WERI-Rb-1 (cell line): ENCODE data around the gene NRG3.

Experiments used
- DNase-seq: peaks from one replicate; pipeline ENCODE4 v3.0.0-alpha.2; 2020
- H3K27ac ChIP-seq: fragments of 250-450 bp; sonication (Bioruptor Pico); 2 replicates; pipeline ENCODE4 v1.5.1; 2020; ENCODE audit warnings: mild to moderate bottlenecking, moderate library complexity
- H3K27me3 ChIP-seq: fragments of 250-450 bp; sonication (Bioruptor Pico); 2 replicates; pipeline ENCODE4 v1.5.1; 2021; ENCODE audit warnings: mild to moderate bottlenecking, low read depth, moderate library complexity; ENCODE audit not compliant: insufficient read depth, severe bottlenecking
- H3K36me3 ChIP-seq: fragments of 250-450 bp; sonication (Bioruptor Pico); 2 replicates; pipeline ENCODE4 v1.5.1; 2020; ENCODE audit warnings: mild to moderate bottlenecking, moderate library complexity
- H3K4me3 ChIP-seq: 2 replicates; pipeline ENCODE4 v1.5.1; 2011; ENCODE audit warnings: low read depth, mild to moderate bottlenecking, control low read depth, low read length
- H3K9me3 ChIP-seq: fragments of 250-450 bp; sonication (Bioruptor Pico); 2 replicates; pipeline ENCODE4 v1.5.1; 2021; ENCODE audit warnings: mild to moderate bottlenecking, moderate library complexity; ENCODE audit not compliant: severe bottlenecking
- TF ChIP-seq, protein P1 (sequence below): IDR thresholded peaks from 2 replicates; pipeline ENCODE4 v1.5.1; 2011; ENCODE audit warnings: low read depth, mild to moderate bottlenecking, control low read depth, inconsistent platforms, low read length

Gene NRG3

GRCh38 chr10:82653244-82654155 lies 778.5 kb downstream of the NRG3 start:
- Histone ChIP-seq H3K27me3 (no peaks in the 10 kb centered on the region), H3K36me3 (no peaks in the 10 kb centered on the region), H3K27ac (no peak overlapping the region), H3K4me3 (no peak overlapping the region), H3K9me3 (no peaks in the 10 kb centered on the region)
- TF ChIP-seq, protein P1, sequence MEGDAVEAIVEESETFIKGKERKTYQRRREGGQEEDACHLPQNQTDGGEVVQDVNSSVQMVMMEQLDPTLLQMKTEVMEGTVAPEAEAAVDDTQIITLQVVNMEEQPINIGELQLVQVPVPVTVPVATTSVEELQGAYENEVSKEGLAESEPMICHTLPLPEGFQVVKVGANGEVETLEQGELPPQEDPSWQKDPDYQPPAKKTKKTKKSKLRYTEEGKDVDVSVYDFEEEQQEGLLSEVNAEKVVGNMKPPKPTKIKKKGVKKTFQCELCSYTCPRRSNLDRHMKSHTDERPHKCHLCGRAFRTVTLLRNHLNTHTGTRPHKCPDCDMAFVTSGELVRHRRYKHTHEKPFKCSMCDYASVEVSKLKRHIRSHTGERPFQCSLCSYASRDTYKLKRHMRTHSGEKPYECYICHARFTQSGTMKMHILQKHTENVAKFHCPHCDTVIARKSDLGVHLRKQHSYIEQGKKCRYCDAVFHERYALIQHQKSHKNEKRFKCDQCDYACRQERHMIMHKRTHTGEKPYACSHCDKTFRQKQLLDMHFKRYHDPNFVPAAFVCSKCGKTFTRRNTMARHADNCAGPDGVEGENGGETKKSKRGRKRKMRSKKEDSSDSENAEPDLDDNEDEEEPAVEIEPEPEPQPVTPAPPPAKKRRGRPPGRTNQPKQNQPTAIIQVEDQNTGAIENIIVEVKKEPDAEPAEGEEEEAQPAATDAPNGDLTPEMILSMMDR, result no peak
- no peak for DNase-seq

DNA sequence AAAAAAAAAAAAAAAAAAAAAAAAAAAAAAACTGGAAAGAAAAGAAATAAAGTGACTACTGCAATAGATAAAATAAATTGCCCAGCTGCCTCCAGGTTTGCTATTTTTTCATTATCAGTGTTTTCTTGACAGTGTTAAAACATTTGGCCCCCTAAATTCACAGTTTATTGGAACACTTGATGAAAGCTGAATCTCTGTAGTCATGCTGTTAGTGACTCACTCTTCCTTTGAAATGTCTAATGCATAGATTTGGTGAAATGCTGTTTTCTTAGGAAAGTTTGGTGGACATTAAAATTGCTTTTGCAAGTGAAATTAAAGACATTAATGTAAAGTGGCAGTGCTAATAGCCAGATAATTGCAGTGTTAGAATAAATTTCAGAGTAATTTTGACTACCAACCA lies 785.2 kb downstream of the NRG3 start:
- H3K27me3 ChIP-seq, result no peaks in the 10 kb centered on the region
- no peaks in the 10 kb centered on the region for H3K9me3 ChIP-seq
- no peak overlapping the region for H3K27ac ChIP-seq
- no peak for DNase-seq
- no peak overlapping the region for H3K4me3 ChIP-seq
- H3K36me3 ChIP-seq, result no peaks in the 10 kb centered on the region
- TF ChIP-seq, protein P1, result no peak

- no peak for DNase-seq
- Histone ChIP-seq H3K27ac (no peak overlapping the region), H3K36me3 (no peaks in the 10 kb centered on the region), H3K9me3 (no peaks in the 10 kb centered on the region), H3K4me3 (no peak overlapping the region), H3K27me3 (no peaks in the 10 kb centered on the region)
- TF ChIP-seq, protein P1, result no peak
These were observed 786.0 kb downstream of the NRG3 start for GRCh38 chr10:82660986-82661385.

DNA sequence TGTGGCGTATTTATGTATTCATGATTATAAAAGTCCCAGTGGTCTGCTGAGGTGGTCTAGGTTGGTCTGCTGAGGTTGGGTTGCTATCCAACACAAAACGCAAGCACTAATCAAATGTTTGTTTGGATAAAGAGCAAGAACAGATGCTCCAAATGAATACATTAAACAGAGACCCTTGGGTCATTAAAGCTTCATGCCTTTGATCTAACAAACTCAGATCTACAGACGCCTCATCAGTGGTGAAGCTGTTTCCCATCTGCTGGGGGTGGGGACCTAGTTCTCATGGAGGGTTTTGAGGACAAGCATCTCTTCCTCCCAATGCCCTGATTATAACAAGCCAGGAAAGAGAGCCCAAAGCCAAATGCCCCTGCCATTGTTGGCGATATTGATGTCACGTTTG lies 786.7 kb downstream of the NRG3 start:
- DNase-seq, result no peak
- TF ChIP-seq, protein P1, result no peak
- no peak overlapping the region for H3K4me3 ChIP-seq
- no peaks in the 10 kb centered on the region for H3K36me3 ChIP-seq
- no peak overlapping the region for H3K27ac ChIP-seq
- H3K9me3 ChIP-seq, result no peaks in the 10 kb centered on the region
- H3K27me3 ChIP-seq, result no peaks in the 10 kb centered on the region

DNA sequence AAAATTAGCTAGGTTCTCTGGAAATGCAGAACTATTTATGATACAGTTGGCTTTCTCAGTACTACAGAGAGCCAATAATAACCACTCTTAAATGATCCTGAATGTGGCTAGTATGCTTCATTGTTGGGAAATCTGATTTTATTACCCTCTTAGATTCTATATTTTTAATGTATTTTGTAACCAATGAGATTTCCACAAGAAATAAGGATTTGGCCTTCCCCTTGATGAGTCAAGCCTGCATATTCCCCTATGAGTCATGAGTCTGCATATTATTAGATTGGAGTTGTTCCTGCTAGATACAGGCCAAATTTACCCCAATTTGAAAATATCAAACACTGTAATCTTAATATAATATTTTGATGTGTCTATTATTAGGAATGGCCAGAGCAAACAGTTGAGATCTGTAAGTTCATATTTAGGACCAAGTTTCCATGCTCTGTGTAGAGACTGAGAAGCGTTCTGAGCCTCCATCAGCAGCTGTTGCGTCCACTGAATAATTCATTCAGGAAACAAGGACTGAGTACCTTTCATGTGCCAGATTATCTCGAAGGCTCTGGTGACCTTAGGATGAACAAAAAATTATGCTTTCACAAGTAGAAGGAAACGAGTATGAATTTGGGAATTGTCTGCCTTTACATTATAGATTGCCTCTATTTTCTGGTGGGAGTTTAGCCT lies 793.4 kb downstream of the NRG3 start:
- no peak for DNase-seq
- H3K9me3 ChIP-seq, result no peaks in the 10 kb centered on the region
- no peaks in the 10 kb centered on the region for H3K27me3 ChIP-seq
- H3K36me3 ChIP-seq, result no peaks in the 10 kb centered on the region
- TF ChIP-seq, protein P1, result no peak
- H3K4me3 ChIP-seq, result no peak overlapping the region
- H3K27ac ChIP-seq, result no peak overlapping the region
